ENCODE data around the gene PHF12. TPM values are rescaled to one million over a fixed set of nuclear protein-coding genes. Genes with fewer than 3 reads are reported as not detected.

Gene PHF12
- total and polyA plus RNA-seq, 2 of the 4 experiments (the other 2 are of a cell fraction), result 24.4 to 25.6 TPM

DNA sequence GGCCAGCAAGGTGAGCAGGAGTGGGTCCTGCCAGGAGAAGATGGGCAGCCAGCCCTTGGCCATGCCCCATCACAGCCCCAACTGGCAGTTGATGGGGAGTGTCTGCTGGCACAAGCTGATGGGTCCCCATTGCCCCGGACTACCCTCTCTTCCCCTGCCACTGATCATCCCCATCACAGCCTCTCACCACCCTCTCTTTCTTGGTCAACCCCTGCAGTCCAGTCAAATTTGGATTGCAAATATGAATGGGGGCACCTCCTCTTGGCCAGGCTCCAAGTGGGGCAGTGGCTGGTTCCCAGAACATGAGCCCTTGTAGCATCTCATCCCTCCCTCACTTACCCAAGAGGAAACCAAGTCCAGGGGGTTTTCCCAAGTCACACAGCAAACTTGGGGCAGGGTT, 37.2 kb upstream of the PHF12 start:
- ChIA-PET CTCF (no interaction called here), POLR2A (ENCODE audit: unreplicated experiment) (no interaction called here)
- H3K9ac ChIP-seq (ENCODE audit: low read depth, low read length), result no peak overlapping the region
- no peak overlapping the region for H2AK5ac ChIP-seq (ENCODE audit: low read depth, low read length)
- H2BK20ac ChIP-seq (ENCODE audit: low read depth, low read length), result no peak overlapping the region
- 0 out of 2 replicates have a peak, but pooled peaks cover 2% of the 10 kb centered on the region for H3K9me1 ChIP-seq (ENCODE audit: insufficient read depth, low read length)
- H2BK15ac ChIP-seq (ENCODE audit: low read depth, low read length), result no peak overlapping the region
- no peak overlapping the region for H4K8ac ChIP-seq (ENCODE audit: low read depth in 2 of 2, low read length in 2 of 2)
- no peaks in the 10 kb centered on the region for H4K20me1 ChIP-seq (ENCODE audit: insufficient read depth, low read length)
- H4K91ac ChIP-seq (ENCODE audit: insufficient read depth, low read depth, low read length), result no peak overlapping the region
- no TSS peak for BruUV-seq (replicated peaks)
- intact Hi-C loops (cut with micrococcal nuclease), result no loop called here
- no peak overlapping the region for H2BK120ac ChIP-seq (ENCODE audit: low read depth, low read length)
- no peak overlapping the region for H3K4me3 ChIP-seq (ENCODE audit: insufficient read depth, low read depth, low read length)
- TF ChIP-seq MAFK (IDR thresholded peaks at IDR 0.05; ENCODE audit: low read depth, low read length), result no peak
- no peak for TF ChIP-seq POLR2A (IDR thresholded peaks at IDR 0.05; ENCODE audit: low read depth, low read length)
- no peak for DNase-seq
- H3K4ac ChIP-seq (ENCODE audit: low read depth, low read length), result no peak overlapping the region
- no peak overlapping the region for H3K4me2 ChIP-seq (ENCODE audit: low read depth, low read length)
- H2AFZ ChIP-seq (replicated peaks; ENCODE audit: low read length, poor library complexity), result no peak overlapping the region
- H2AK9ac ChIP-seq (replicated peaks; ENCODE audit: low read depth, low read length, poor library complexity), result no peak overlapping the region
- H3K9me3 ChIP-seq (ENCODE audit: control insufficient read depth, insufficient read depth, low read length), result no peaks in the 10 kb centered on the region
- in situ Hi-C loops (cut with MboI; ENCODE audit: low sequenced_read_pairs), result no loop called here
- WGBS, 2 experiments (ENCODE audit: extremely low coverage in 2 of 2, insufficient read length in 1 of 2), result no CpG with 5 or more reads among the region's 1 CpG
- no peak overlapping the region for H3K18ac ChIP-seq (ENCODE audit: low read depth, low read length)
- dilution Hi-C loops (cut with HindIII; ENCODE audit: low sequenced_read_pairs, unreplicated experiment), result no loop called here
- peaks cover 63% of the 10 kb centered on the region for H3K27me3 ChIP-seq (ENCODE audit: control insufficient read depth, insufficient read depth, low read length)
- H3K14ac ChIP-seq (replicated peaks; ENCODE audit: low read depth, low read length), result no peak overlapping the region
- H3K79me1 ChIP-seq (ENCODE audit: low read depth in 1 of 2, low read length in 2 of 2), result no peaks in the 10 kb centered on the region
- H3K4me1 ChIP-seq (ENCODE audit: control insufficient read depth, insufficient read depth, low read length), result no peaks in the 10 kb centered on the region
- H3K27ac ChIP-seq (ENCODE audit: insufficient read depth, low read length), result no peak overlapping the region
- H3K23ac ChIP-seq (ENCODE audit: low read depth, low read length), result no peak overlapping the region
- H2BK5ac ChIP-seq (ENCODE audit: low read depth, low read length, poor library complexity, severe bottlenecking), result no peak overlapping the region
- no peaks in the 10 kb centered on the region for H3K36me3 ChIP-seq (ENCODE audit: control insufficient read depth, insufficient read depth, low read length)
- ATAC-seq (ENCODE audit: low read depth), result no peak
- no peak overlapping the region for H4K5ac ChIP-seq (ENCODE audit: low read depth, low read length)
- no peak overlapping the region for H3K56ac ChIP-seq (ENCODE audit: extremely low read depth, insufficient read depth, low read length)
